Muscle of arm (tissue), 12 donors: ENCODE data around the gene TALDO1. TPM values are rescaled to one million over a fixed set of nuclear protein-coding genes. Genes with fewer than 3 reads are reported as not detected.
"Not testable (repeated sequence)": the region's sequence is repeated elsewhere in the genome, so short reads cannot be mapped to it uniquely, and the experiment has no call there.

ENCODE experiments used
- DNase-seq: peaks from one replicate; pipeline ENCODE4 v3.0.0-alpha.2; 2013
- polyA plus RNA-seq, 12 donors: library from polyadenylated mRNA; unstranded; fragments of 120-200 nt; gene quantifications; one replicate each; pipeline ENCODE4 v1.2.1, GENCODE V29; 2013; ENCODE audit not compliant: insufficient read length in 12 of 12

The TALDO1 gene
- polyA plus RNA-seq, 12 donors: 53.5 to 102 (median 62.2) TPM; not detected in 1

DNA sequence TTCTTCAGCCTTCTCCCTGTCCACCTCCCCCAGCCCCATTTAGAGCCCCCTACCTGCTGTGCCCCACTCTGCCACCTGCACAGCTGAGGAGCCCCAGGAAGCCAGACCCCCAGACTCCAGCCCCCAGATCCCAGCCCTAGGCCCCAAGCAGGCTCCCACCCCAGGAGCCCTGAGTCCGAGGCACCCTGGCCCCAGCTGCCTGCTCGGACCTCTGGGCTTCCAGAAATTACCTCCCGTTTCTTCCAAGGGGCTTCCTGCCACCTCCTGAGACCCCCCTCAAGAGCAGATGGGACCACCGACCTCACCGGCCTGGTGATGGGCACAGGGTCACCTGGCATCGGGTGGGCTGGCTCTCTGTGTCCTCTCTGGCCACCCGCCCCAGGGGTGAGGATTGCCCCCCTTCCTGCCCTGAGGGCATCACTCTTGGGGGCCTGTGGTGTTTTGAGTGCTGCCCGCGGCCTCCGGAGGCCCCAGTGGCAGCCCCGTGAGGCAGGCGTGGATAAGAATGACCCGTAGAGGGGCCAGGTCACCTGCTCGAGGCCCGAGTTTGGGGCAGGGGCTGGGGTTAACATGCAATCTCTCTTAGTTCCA lies 18.3 kb upstream of the TALDO1 start:
- DNase-seq: no peak

DNA sequence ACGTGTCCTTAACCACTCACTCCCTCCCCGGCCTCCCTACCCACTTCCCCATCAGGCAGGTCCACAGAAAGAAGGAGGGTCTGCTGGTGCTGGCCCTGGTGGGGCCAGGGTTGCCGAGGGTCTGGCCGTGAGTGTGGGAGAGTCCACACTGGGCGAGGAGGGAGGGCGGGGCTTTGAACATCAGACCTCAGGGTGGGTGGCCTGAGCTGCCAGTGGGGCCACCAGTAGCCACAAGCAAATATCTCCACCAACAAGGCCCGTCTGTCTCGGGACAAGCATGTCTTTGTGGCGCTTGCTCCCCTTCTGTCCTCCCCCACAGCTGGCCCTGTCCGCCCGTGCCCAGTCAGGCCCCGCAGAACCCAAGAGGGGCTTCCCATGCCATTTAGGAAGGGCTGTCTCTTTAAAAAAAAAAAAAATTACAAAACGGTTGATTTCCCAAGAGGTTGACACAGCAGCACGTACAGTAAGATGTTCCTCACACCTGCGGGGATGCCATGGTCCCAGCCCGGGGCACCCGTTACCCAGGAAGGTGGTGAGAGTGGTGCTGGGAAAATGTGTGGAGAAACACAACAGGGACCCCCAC lies 17.7 kb upstream of the TALDO1 start:
- no peak for DNase-seq

DNA sequence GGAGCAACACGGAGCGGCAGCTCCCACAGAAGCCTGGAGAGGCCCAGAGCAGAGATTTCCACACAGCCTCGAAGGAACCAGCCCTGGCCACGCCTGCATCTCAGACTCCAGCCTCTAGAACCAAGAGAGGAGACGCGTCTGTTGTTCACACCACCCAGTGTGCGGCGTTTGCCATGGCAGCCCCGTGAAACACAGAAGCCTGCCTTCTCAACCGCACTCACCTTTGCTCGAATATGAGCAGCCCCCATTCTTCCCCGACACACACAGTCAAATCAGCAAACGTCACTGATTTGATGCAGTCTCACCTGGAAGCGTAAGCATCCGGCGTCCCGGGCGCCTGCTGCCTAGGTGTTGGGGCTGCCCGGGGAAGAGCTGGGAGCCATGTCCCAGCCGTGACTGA lies 14.2 kb upstream of the TALDO1 start:
- no peak for DNase-seq

DNA sequence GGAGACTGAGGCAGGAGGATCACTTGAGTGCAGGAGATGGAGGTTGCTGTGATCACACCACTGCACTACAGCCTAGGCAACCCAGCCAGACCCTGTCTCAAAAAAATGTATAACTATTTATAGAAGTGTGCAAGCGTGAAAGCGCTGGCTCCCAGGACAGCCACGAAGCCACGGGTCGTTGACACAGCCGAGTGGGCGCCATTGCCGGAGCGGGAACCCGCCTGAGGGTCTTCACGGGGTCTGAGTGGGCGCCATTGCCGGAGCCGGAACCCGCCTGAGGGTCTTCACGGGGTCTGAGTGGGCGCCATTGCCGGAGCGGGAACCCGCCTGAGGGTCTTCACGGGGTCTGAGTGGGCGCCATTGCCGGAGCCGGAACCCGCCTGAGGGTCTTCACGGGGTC lies 12.7 kb upstream of the TALDO1 start:
- DNase-seq: not testable (repeated sequence)

DNA sequence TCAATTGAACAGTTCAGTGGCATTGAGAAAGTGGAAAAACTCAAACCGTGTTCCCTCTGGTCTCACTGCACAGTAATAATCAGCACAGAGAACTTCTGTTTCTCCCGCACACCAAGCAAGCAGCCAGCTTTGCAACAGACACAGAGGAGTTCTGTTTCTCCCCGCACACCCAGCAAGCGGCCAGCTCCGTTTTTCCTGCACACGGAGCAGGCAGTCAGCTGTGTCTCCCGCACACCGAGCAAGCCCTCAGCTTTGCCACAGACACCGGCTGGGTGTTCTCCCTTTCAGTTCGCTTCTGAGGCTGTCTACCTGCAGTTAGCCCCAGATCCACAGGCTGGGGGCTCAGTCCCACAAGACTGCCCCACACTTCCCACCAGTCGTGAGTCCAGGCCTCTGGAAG lies 9.9 kb upstream of the TALDO1 start:
- DNase-seq: no peak

DNA sequence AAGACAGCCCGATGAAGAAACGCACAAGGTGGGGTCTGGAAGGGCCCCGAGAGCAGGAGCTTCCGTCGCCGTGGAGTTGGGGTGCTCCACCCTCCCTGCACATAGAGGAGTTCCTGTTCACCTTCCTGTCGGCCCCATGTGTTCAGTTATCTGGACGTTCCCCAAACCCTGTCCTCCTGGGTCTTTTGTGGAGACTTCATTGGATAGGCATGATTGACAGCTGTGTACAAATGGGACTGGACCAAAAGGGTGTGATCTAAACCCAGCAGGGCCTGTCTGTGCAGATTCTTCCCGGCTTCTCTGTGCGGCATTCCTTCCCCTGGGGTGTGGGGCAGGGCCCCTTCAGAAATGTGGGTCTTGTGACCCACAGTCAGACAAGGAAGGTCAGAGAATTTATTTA lies 9.4 kb upstream of the TALDO1 start:
- not testable (repeated sequence) for DNase-seq

DNA sequence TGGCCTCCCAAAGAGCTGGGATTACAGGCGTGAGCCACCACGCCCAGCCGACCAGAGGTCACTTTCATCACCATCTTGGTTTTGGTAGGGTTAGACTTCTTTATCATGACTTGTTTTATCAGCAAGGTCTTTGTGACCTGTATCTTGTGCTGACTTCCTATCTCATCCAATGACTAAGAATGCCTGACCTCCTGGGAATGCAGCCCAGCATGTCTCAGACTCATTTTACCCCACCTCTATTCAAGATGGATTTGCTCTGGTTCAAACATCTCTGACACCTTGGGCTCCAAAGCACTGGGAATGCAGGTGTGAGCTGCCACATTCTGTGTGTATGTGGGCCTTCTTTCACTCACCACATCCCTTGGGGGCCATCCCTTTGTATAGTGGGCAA lies 5.1 kb upstream of the TALDO1 start:
- no peak for DNase-seq

DNA sequence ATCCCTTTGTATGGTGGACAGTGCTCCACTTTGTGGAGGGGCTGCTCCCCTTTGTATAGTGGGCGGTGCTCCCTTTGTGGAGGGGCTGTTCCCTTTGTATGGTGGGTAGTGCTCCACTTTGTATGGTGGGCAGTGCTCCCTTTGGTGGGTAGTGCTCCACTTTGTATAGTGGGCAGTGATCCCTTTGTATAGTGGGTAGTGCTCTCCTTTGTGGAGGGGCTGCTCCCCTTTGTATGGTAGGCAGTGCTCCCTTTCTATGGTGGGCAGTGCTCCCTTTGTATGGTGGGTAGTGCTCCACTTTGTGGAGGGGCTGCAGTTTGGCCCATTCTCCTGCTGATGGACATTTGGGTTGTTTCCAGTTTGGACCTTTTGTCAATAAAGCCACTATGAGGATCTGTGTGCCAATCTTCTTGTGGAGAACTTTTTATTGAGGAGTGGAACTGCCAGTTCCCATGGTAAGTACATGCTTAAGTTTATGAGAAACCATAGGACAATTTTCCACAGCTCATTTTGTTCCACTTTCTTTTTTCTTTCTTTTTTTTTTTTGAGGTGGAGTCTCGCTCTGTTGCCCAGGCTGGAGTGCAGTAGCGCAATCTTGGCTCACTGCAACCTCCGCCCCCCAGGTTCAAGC lies 4.6 kb upstream of the TALDO1 start:
- DNase-seq: no peak

DNA sequence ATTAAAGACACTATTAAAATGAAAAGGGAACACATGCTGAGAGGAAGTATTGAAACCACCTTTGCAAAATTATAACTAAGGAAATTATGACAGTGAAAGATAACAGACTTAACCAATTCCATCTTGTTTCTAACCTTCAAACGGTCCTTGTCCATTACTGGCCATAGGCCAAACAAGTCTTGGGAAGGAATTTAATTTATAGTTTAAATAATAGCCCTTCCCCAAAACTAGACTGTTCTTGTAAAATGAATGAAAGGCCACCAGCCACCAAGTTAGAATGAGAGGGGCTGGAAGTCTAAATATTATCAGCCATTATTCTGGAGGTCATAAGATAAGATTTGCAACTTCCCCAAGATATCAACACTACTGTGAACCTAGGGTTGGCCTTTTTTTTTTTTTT lies 1.8 kb upstream of the TALDO1 start:
- no peak for DNase-seq

DNA sequence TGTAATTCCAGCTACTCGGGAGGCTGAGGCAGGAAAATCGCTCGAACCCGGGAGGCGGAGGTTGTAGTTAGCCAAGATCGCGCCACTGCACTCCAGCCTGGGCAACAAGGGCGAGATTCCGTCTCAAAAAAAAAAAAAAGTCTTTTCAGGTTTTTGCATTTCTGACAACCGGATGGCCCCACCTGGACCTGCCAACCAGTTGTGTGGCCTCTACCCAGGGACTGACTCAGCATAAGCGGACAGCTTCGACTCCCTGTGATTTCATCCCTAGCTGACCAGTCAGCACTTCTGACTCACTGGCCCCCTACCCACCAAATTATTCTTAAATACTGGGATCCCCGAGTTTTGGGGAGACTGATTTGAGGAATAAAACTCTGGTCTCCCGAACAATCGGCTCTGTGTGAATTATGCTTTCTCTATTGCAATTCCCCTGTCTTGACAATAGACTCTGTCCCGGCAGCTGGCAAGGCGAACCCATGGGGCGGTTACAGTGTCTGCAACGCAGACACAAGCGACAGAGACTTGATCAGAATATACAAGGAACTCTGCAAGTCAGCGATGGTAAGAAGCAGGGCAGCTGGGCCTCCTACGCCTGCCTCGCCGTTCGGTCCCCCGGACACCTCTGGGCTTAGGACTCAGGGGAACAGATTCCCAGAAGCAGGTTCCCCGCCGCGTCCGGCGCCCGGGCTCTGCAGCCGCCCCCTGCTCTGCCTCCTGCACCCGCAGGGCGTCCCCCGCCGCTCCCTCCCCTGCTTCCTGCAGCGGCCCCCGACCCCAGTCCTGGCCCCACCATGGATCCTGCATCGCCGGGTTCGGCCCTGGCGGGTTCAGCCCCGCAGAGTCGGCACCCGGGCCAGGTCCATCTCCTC lies 741 bp upstream of the TALDO1 start:
- DNase-seq: no peak

DNA sequence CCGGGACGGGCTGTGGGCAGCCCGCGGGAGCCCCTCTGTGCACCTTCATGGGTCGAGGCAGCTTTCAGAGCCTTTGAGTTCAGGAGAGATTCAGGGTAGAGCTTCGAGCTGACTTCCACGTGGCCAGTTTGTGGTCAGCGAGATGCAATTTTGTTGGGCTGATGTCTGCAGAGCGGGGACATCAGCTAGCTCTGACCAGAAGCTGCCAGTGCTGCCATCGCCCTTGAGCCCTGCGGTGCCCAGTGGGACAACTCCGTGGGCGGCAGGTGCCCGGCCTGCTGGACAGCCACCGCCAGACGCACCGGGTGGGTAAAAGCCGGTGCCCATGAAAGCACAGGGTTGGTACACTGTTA lies 719 bp downstream of the TALDO1 start:
- no peak for DNase-seq

DNA sequence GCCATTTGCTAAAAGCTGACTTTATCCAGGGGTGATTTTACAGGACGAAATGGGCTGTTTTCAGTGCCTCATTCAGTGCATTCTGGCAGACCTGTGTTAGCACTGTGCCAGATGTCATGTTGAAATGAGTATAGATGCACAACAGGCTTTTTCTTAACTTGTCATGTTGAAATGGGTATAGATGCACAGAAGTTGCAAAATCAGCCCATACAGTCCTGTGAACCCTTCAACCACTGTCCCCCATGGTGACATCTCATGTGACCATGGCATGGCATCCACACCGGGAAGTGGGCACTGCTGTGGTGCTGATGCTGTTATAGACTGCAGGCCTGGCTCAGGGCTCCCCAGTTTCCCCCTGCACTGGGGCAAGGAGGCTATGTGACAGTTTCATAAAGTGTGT lies 2.5 kb downstream of the TALDO1 start:
- no peak for DNase-seq

DNA sequence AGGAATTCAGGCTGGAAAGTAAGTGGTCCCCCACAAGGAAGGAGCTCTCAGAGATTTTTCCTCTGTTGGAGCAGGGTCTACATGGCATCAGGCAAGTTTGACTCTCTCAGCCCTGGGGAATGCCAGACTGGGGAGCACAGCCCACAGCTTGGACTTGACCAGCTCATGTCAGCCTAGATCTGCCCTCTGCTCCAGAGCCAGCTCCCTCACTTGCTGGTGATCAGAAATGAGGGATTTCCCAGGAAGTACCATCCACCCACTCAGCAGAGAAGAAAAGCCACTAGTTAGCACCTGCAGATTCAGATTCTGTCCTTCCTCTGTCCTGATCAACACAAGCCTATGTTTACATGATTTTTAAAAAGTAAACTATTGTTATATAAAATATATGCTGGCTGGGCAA lies 13.0 kb downstream of the TALDO1 start:
- no peak for DNase-seq

DNA sequence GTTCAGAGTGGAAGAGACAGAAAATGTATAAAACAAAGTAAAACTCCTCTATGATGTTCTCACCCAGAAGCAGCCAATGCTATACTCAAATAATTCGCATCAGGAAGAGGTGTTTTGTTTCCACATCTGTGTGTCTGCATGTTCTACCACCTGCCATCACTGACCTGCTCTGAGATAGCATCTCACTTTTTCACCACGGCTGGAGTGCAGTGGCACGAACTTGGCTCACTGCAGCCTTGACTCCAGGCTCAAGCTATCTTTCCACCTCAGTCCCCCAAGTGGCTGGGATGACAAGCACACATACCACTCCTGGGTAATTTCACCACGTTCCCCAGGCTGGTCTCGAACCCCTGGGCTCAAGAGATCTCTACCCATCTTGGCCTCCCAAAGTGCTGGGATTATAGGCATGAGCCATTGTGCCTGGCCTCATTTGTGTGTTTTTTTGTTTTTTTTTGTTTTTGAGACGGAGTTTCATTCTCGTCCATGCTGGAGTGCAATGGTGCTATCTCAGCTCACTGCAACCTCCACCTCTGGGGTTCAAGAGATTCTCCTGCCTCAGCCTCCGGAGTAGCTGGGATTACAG lies 14.4 kb downstream of the TALDO1 start:
- no peak for DNase-seq

DNA sequence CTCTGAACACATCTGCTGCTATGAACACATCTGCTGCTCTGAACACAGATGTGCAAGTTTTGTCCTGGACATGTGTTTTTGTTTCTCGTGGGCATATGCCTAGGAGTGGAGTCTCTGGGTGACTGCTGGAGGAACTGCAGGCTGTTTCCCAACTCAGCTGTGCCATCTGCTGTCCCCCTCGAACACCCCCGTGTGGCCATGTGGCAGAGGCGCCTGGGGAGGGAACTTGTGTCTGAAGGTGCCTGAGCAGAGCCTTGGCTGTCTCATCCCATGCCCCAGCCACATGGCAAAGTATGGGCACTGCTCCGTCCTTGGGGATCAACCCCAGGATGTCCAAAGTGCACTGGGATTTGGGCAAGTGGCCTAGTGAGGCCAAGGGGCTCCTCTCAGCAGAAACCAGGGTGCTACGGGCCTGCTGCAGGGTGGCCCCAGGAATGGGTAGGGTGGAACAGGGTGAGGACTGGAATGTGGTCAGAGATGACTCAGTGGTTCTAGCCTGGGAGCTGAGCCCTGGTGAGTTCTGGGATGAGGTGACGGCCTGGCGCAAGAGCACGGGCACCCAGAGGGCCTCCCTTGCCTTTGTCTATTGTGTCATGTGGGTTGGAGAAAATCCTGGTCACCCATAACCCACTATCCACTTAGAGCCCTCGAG lies 15.3 kb downstream of the TALDO1 start:
- DNase-seq: no peak

DNA sequence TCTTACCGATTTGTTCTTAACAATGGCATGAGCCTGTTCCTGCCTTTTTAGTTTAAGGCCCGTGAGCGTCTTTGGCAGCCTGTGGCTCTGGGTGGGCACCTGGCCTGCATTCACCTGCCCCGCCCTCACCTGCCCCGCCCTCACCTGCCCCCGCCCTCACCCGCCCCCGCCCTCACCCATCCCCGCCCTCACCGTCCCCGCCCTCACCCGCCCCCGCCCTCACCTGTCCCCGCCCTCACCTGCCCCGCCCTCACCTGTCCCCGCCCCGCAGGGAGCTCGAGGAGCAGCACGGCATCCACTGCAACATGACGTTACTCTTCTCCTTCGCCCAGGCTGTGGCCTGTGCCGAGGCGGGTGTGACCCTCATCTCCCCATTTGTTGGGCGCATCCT lies 15.8 kb downstream of the TALDO1 start:
- no peak for DNase-seq

DNA sequence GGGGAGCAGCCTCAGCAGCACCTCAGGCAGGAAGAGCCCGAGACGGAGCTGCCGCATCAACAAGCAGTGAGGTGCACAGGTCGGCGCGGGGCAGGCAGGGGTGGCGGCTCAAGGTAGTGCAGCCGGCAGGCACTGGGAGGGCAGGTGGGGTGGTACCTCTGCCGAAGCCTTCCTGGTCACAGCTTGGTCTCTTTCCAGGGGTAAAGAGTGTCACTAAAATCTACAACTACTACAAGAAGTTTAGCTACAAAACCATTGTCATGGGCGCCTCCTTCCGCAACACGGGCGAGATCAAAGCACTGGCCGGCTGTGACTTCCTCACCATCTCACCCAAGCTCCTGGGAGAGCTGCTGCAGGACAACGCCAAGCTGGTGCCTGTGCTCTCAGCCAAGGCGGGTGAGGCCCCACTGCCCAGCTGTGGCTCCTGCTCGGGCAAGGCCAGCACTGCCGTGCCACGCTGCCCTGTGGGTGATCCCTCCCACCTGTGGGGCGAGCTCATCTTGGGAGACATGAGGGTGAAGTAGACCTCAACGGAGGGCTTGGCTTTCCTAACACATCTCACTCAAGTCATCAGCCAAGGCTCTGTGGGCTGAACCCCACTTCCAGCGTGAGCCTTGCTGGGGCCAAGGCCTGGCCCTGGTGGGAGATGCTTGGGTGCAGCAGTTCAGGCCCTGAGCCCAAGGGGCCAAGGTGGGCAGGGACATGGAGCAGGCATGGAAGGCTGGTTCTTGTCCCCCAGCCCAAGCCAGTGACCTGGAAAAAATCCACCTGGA lies 16.5 kb downstream of the TALDO1 start:
- no peak for DNase-seq

DNA sequence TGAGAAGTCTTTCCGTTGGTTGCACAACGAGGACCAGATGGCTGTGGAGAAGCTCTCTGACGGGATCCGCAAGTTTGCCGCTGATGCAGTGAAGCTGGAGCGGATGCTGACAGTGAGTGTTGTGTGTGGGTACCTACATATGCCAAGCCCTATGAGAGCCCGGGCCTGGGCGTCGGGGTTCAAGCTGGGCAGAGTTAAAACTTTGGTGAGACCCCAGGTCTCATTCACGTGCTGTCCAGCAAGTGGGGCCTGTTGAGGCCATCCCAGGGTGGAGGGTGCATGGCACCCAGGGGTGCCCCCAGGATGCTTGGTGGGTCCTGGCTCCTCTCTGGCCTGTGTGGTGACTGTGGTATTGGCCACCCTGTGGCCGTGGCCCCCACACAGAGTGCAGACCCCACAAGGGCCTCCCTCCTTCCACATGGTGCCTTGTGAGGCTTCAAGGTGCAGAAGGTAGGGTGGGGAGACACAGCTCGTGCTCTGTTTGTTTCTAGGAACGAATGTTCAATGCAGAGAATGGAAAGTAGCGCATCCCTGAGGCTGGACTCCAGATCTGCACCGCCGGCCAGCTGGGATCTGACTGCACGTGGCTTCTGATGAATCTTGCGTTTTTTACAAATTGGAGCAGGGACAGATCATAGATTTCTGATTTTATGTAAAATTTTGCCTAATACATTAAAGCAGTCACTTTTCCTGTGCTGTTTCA lies 17.2 kb downstream of the TALDO1 start:
- DNase-seq: no peak

DNA sequence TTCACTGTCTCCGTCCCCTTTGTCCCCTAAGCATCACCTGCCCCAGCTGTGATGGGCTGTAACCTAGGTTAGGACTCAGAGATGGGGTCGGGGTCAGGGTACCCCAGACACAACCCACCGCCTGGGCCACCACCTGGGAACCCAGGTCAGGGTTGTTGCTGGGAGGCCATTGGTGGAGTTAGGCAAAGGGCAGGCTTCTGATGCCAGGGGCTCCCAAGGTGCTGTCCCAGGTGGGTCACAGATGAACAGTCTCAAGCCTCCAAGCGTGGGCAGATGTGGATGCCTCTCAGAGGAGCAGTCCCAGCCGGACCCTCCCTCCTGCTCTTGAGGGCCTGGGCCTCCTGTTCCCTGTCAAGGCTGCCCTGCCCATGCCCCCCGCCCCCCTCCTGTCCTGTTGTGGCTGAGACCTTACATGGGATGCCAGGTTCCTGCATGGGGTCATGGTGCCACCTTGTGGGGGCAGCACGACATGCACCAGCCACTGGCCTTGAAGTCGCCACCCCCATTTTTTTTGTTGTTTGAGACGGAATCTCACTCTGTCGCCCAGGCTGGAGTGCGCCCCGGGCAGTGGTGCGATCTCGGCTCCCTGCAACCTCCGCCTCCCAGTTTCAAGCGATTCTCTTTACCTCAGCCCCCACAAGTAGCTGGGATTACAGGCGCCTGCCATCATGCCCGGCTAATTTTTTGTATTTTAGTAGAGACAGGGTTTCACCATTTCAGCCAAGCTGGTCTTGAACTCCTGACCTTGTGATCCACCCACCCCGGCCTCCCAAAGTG lies 17.9 kb downstream of the TALDO1 start:
- no peak for DNase-seq

DNA sequence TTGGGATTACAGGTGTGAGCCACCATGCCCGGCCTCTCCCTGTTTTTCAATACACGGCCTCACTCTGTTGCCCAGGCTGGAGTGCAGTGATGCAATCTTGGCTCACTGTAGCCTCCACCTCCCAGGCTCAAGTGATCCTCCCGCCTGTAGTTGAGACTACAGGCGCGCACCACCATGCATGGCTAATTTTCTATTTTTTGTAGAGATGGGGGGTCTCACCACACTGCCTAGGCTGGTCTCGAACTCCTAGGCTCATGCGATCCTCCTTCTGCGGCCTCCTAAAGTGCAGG lies 18.5 kb downstream of the TALDO1 start:
- no peak for DNase-seq
